Smooth muscle cell of the brain vasculature (primary cell): Measurements from ENCODE around the gene TMEM178B.
"Not testable (repeated sequence)": the region's sequence is repeated elsewhere in the genome, so short reads cannot be mapped to it uniquely, and the experiment has no call there.

Experiments used
- DNase-seq: peaks from one replicate; pipeline ENCODE4 v3.0.0-alpha.2; 2012; ENCODE audit warnings: low read depth, low spot score

The TMEM178B gene

GRCh38 chr7:141074162-141074991 lies 513 bp downstream of the TMEM178B start:
- DNase-seq: no peak

DNA sequence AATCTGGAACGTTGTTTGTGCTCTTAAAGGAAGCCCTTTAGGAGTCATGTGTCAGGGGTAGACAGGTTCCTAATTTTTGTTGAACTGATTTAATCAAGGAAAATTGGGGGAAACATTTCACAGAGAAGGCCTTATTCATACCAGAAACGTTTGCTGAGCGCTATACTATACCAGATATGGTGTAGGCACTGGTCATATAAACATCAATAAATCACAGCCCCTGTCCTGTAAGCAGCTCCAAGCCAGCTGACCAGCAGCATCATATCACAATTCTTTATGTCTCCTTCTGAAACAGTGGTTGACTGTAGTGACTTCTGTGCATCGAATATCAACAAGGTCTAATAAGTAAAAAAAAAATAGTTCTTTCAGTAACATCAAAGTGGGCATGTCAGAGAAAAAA lies 1.1 kb downstream of the TMEM178B start:
- no peak for DNase-seq

- no peak for DNase-seq
These were observed 2.5 kb downstream of the TMEM178B start for GRCh38 chr7:141076377-141076776.

DNA sequence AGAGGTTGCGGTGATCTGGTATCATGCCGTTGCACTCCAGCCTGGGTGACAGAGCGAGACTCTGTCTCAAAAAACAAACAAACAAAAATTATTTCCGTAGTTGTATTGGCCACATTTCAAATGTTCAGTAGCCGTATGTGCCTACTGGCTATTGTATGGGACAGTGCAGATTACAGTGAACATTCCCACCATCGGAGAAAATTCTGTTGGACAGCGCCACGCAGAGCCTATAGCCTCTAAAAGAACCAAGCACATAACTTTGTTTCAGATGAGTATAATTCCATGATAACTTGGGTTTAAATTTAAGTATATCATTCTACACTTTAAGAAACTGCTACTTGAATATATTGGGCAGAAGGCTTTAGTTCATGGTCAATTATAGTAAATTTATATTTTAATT lies 5.4 kb downstream of the TMEM178B start:
- no peak for DNase-seq

- not testable (repeated sequence) for DNase-seq
These were observed 15.6 kb downstream of the TMEM178B start for GRCh38 chr7:141089490-141089889.

- DNase-seq: no peak
These were observed 20.6 kb downstream of the TMEM178B start for GRCh38 chr7:141094336-141095070.

DNA sequence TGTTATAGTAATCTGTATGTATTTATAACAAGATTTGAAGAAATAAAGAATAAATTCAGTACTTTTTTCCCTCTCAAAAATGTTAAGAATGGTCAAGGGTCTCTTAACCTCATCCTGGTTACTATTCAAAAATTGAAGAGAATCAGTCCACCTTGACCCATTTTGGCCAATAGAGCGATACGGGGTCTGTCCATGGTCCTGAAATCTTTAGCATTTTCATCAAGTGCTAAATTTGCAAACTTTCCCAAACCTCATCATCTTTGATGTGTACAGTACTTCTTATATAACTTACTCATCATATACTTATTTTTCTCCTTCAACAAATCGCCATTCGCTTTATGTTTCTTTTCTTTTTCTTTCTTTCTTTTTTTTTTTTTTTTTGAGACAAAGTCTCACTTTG lies 23.6 kb downstream of the TMEM178B start:
- no peak for DNase-seq

GRCh38 chr7:141102436-141102835 lies 28.6 kb downstream of the TMEM178B start:
- no peak for DNase-seq

- DNase-seq: peak; percentile 9
These were observed 30.1 kb downstream of the TMEM178B start for GRCh38 chr7:141103847-141104429.

DNA sequence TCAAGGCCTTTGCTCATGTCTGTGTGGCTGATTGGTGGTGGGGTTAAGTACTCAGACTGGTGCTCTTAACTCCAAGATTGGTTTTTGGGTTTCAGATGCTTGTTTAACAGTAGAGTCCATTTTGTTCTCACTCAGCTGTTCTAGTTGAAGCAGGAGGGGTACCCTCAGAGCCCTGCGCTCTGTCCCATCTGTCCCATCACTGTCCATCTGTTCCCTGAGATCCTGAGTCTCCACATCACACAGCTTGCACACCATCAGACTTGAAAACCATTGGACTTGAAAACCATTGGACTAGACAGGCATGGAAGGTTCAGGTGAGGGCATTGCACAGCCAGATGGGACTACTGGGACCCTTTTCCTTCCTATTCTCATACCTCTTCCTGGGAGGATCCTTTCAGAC lies 39.3 kb downstream of the TMEM178B start:
- DNase-seq: no peak

DNA sequence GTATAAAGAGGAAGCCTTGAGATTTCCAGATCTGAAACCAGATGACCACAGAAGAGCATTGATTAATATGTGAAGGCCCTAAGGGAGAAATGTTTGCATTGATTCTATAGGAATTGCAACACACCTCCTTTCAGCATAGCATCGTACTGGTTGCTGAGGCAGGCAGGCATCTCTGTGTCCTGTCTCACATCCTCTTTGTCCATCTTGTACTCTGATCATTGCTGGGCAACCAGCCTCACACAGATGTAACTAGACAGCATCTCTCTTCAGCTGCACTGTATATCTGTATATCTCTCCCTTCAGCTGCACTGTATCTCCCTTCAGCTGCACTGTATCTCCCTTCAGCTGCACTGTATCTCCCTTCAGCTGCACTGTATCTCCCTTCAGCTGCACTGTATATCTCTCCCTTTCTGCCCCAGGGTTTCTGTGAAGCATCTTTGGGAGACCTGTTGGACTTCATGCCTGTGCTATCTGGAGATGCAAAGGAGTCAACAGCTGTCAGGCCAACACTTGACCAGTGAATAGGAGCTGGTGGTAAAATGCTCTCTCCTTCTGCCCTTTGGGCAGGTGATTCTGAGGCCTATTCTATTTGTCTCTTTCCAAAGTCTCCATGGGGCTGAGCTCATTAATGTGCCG lies 40.3 kb downstream of the TMEM178B start:
- DNase-seq: no peak

- DNase-seq: no peak
These were observed 42.1 kb downstream of the TMEM178B start for GRCh38 chr7:141115965-141116364.

DNA sequence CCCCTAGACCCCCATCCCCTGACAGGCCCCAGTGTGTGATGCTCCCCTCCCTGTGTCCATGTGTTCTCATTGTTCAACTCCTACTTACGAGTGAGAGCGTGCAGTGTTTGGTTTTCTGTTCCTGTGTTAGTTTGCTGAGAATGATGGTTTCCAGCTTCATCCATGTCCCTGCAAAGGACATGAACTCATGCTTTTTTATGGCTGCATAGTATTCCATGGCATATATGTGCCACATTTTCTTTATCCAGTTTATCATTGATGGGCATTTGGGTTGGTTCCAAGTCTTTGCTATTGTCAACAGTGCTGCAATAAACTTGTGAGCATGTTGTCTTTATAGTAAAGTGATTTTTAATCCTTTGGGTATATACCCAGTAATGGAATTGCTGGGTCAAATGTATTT lies 42.8 kb downstream of the TMEM178B start:
- DNase-seq: not testable (repeated sequence)

DNA sequence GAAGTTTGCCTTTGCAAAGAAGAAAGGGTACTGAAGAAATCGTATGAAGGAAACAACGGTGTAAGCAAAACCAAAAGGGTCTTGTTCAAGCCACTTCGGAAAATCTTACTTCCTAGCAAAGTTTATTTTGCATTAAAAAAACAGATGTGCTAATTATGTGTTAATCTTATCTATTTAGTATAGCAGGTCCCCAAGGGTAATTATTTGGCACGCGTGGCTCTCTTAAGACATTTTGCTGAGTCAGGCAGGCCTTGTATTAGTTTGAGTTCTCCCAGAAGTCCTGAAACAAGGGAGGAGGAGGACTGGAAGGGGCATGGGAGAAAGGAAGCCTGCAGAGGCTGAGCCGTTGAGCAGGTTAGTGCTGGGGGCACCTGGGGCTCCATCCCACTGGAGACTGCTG lies 44.9 kb downstream of the TMEM178B start:
- no peak for DNase-seq

- DNase-seq: no peak
These were observed 45.3 kb downstream of the TMEM178B start for GRCh38 chr7:141119187-141119586.

DNA sequence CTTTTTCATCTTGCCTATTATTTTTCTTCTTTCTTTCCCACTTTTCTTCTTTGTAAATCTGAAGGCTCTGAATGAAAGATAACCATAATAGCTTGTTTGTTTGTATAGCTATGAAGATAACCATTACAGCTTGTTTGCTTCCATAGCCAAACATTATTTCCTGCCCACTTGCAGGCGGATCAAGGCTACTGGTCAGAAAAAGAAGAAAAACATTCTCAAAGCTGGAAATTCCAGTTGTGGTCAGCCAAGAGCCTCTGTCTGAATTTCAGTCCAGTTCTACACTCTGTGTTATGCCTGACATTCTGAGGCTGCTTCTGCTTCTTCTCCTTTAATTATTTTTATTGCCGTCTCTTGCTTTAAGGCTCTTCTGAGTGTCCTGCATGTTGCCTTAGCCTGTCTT lies 48.9 kb downstream of the TMEM178B start:
- DNase-seq: no peak

GRCh38 chr7:141123522-141123921 lies 49.7 kb downstream of the TMEM178B start:
- DNase-seq: no peak

- no peak for DNase-seq
These were observed 52.2 kb downstream of the TMEM178B start for GRCh38 chr7:141126107-141126506.

DNA sequence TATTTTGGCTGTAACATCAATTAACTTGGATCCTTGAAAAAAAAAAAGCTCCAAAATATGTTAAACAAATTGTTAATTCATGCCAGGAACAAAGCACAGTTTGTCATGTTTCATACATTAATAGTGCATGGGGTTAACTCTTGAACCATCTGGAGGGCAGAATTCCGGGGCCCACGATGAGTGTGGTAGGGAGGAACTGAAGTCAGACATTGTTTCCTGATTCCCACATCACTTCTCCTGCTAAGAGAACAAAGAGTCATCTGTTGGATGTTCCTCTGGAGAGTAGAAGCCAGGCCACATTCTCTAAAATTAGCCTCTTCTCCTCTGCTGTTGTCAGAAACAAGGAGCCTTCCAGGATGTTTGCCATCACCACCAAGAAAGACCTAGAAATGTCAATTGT lies 54.6 kb downstream of the TMEM178B start:
- no peak for DNase-seq

DNA sequence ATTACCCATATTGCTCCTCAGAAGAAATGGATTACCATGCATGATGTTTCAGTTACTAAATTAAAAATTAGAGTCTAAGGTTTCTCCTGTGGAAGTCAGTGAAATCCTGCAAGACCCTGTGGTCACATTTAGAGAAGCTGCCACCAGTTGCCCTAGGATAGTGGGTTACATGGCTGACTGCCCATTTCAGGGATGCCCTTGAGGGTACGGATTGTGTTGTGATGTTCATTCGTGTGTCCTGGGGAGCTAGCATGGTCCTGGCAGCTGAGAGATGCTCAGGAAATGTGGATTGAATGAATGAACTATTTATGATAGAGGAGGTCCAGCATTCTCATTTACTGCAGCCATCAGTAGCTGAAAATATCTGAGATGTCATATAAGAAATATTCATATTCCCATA lies 55.1 kb downstream of the TMEM178B start:
- DNase-seq: no peak

DNA sequence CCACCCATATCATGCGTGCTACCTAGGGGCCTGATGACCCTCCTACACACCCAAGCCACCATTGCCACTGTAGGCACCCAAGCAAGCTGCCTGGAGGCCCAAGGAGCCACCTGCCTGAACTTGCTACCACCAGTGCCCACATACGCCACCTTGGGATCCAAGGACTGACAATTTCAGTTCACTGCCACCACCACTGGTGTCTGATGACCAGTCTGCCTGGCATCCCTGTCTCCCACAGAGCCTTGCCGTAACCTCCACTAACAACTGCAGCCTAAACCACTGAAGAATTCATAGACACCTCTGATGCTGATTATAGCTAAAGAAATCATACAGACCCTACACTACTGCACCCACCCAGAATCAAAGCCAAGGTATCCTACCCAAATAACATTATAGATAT lies 58.8 kb downstream of the TMEM178B start:
- no peak for DNase-seq

DNA sequence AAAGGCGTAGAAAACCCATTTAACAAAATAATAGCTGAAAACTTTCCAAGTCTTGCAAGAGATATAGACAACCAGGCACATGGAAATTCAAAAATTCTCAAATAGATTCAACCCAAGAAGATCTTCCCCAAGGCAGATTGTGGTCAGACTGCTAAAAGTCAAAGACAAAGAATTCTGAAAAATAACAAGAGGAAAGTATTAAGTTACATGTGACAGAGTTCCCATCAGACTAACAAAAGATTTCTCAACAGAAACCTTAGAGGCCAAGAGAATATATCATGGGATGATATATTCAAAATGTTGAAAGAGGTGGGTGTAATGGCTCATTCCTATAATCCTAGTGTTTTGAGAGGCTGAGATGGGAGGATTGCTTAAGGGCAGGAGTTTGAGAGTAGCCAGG lies 59.8 kb downstream of the TMEM178B start:
- peak; percentile 7 for DNase-seq
